ENCODE measurements around the gene MEX3B.

MEX3B gene

GRCh38 chr15:82018201-82018600 is 27.6 kb downstream of the MEX3B start:
- H3K36me3 ChIP-seq (ENCODE audit: control insufficient read depth, low read length) = no peaks in the 10 kb centered on the region
- H3K4me1 ChIP-seq (ENCODE audit: control insufficient read depth, low read length) = no peaks in the 10 kb centered on the region
- H3K4me2 ChIP-seq (ENCODE audit: low read length) = no peak overlapping the region
- no peaks in the 10 kb centered on the region for H3K9me3 ChIP-seq (ENCODE audit: control insufficient read depth, insufficient read depth, low read length)
- no peaks in the 10 kb centered on the region for H4K20me1 ChIP-seq (ENCODE audit: control insufficient read depth, insufficient read depth, low read depth, low read length)
- H3K27me3 ChIP-seq (ENCODE audit: control insufficient read depth, low read length) = peaks cover 9% of the 10 kb centered on the region; the same call in 1 of the 2 replicates
- no peaks in the 10 kb centered on the region for H3F3A ChIP-seq (ENCODE audit: control insufficient read depth, insufficient read depth)
- no peak overlapping the region for H3K4me3 ChIP-seq (ENCODE audit: low read length)
- TF ChIP-seq CTCF (IDR thresholded peaks at IDR 0.05; ENCODE audit: low read depth, low read length, poor library complexity, severe bottlenecking) = no peak
- no peaks in the 10 kb centered on the region for H3K79me2 ChIP-seq (ENCODE audit: control insufficient read depth, low read length)
- no peak overlapping the region for H3K27ac ChIP-seq (ENCODE audit: low read depth, low read length)
- no peaks in the 10 kb centered on the region for H3K9me2 ChIP-seq (replicated peaks; ENCODE audit: control insufficient read depth, low read length)

- no peaks in the 10 kb centered on the region for H3K4me1 ChIP-seq (ENCODE audit: control insufficient read depth, low read length)
- no peaks in the 10 kb centered on the region for H3K36me3 ChIP-seq (ENCODE audit: control insufficient read depth, low read length)
- no peak for TF ChIP-seq EZH2phosphoT487 (IDR thresholded peaks at IDR 0.05; ENCODE audit: borderline replicate concordance, low read length)
- no peak for TF ChIP-seq CTCF (IDR thresholded peaks at IDR 0.05; ENCODE audit: low read depth, low read length, poor library complexity, severe bottlenecking)
- no peak overlapping the region for H3K4me3 ChIP-seq (ENCODE audit: low read length)
- H3K9me3 ChIP-seq (ENCODE audit: control insufficient read depth, insufficient read depth, low read length) = no peaks in the 10 kb centered on the region
- H3K27ac ChIP-seq (ENCODE audit: low read depth, low read length) = no peak overlapping the region
- H3F3A ChIP-seq (ENCODE audit: control insufficient read depth, insufficient read depth) = no peaks in the 10 kb centered on the region
- H3K79me2 ChIP-seq (ENCODE audit: control insufficient read depth, low read length) = no peaks in the 10 kb centered on the region
- peaks cover 9% of the 10 kb centered on the region; the same call in 1 of the 2 replicates for H3K27me3 ChIP-seq (ENCODE audit: control insufficient read depth, low read length)
- H3K4me2 ChIP-seq (ENCODE audit: low read length) = no peak overlapping the region
- no peaks in the 10 kb centered on the region for H4K20me1 ChIP-seq (ENCODE audit: control insufficient read depth, insufficient read depth, low read depth, low read length)
- no peaks in the 10 kb centered on the region for H3K9me2 ChIP-seq (replicated peaks; ENCODE audit: control insufficient read depth, low read length)
Observed at GRCh38 chr15:82017656-82018055, 28.2 kb downstream of the MEX3B start.

- H3K27ac ChIP-seq (ENCODE audit: low read depth, low read length) = no peak overlapping the region
- no peaks in the 10 kb centered on the region for H3K36me3 ChIP-seq (ENCODE audit: control insufficient read depth, low read length)
- no peaks in the 10 kb centered on the region for H3K79me2 ChIP-seq (ENCODE audit: control insufficient read depth, low read length)
- H3K4me2 ChIP-seq (ENCODE audit: low read length) = no peak overlapping the region
- no peaks in the 10 kb centered on the region for H3K4me1 ChIP-seq (ENCODE audit: control insufficient read depth, low read length)
- TF ChIP-seq CTCF (IDR thresholded peaks at IDR 0.05; ENCODE audit: low read depth, low read length, poor library complexity, severe bottlenecking) (no peak), EZH2phosphoT487 (IDR thresholded peaks at IDR 0.05; ENCODE audit: borderline replicate concordance, low read length) (no peak)
- peaks cover 11% of the 10 kb centered on the region; the same call in 1 of the 2 replicates for H3K27me3 ChIP-seq (ENCODE audit: control insufficient read depth, low read length)
- H3K9me3 ChIP-seq (ENCODE audit: control insufficient read depth, insufficient read depth, low read length) = no peaks in the 10 kb centered on the region
- no peaks in the 10 kb centered on the region for H3F3A ChIP-seq (ENCODE audit: control insufficient read depth, insufficient read depth)
- no peaks in the 10 kb centered on the region for H3K9me2 ChIP-seq (replicated peaks; ENCODE audit: control insufficient read depth, low read length)
- no peaks in the 10 kb centered on the region for H4K20me1 ChIP-seq (ENCODE audit: control insufficient read depth, insufficient read depth, low read depth, low read length)
- no peak overlapping the region for H3K4me3 ChIP-seq (ENCODE audit: low read length)
Observed at GRCh38 chr15:82014989-82015388, 30.8 kb downstream of the MEX3B start.

GRCh38 chr15:82012908-82013307 is 32.9 kb downstream of the MEX3B start:
- Histone ChIP-seq H3K4me1 (ENCODE audit: control insufficient read depth, low read length) (no peaks in the 10 kb centered on the region), H3K9me2 (replicated peaks; ENCODE audit: control insufficient read depth, low read length) (no peaks in the 10 kb centered on the region), H3K4me2 (ENCODE audit: low read length) (no peak overlapping the region), H3F3A (ENCODE audit: control insufficient read depth, insufficient read depth) (no peaks in the 10 kb centered on the region), H4K20me1 (ENCODE audit: control insufficient read depth, insufficient read depth, low read depth, low read length) (no peaks in the 10 kb centered on the region), H3K27me3 (ENCODE audit: control insufficient read depth, low read length) (peaks cover 8% of the 10 kb centered on the region; the same call in 1 of the 2 replicates), H3K4me3 (ENCODE audit: low read length) (no peak overlapping the region), H3K9me3 (ENCODE audit: control insufficient read depth, insufficient read depth, low read length) (no peaks in the 10 kb centered on the region), H3K79me2 (ENCODE audit: control insufficient read depth, low read length) (no peaks in the 10 kb centered on the region), H3K36me3 (ENCODE audit: control insufficient read depth, low read length) (no peaks in the 10 kb centered on the region), H3K27ac (ENCODE audit: low read depth, low read length) (no peak overlapping the region)
- TF ChIP-seq CTCF (IDR thresholded peaks at IDR 0.05; ENCODE audit: low read depth, low read length, poor library complexity, severe bottlenecking) (no peak), EZH2phosphoT487 (IDR thresholded peaks at IDR 0.05; ENCODE audit: borderline replicate concordance, low read length) (no peak)

All from DOHH2 (cell line).